GM12878 (cell line): ENCODE data around the gene PIK3R5. TPM values are rescaled to one million over a fixed set of nuclear protein-coding genes. Genes with fewer than 3 reads are reported as not detected.

Source experiments
- ATF2 ChIP-seq: IDR thresholded peaks from 2 replicates; pipeline ENCODE4 v1.6.1; 2012; ENCODE audit warnings: low read length, inconsistent platforms
- CBX3 ChIP-seq: fragments of 200-600 bp; sonication (generic); IDR thresholded peaks from 2 replicates; pipeline ENCODE4 v1.6.1; 2016; ENCODE audit warnings: low read depth, borderline replicate concordance
- CREM ChIP-seq: IDR thresholded peaks from 2 replicates; pipeline ENCODE4 v1.6.1; 2014; ENCODE audit warnings: antibody characterized with exemption, low read depth
- CTCF ChIP-seq, 3 experiments: IDR thresholded peaks in 2 of 3; conservative IDR thresholded peaks in 1 of 3; 2 replicates each; pipeline ENCODE4 v1.5.1; 2011; ENCODE audit warnings: low read depth in 3 of 3, low read length in 3 of 3, mild to moderate bottlenecking in 3 of 3, control low read depth in 2 of 3, moderate library complexity in 2 of 3, inconsistent platforms in 1 of 3, mixed read lengths in 1 of 3; ENCODE audit not compliant: control insufficient read depth in 2 of 3, insufficient read depth in 1 of 3; ENCODE audit errors: extremely low read depth in 1 of 3
- CUX1 ChIP-seq: IDR thresholded peaks from 2 replicates; pipeline ENCODE4 v1.6.1; 2012; ENCODE audit warnings: improper control_type of control experiment, low read depth, low read length; ENCODE audit not compliant: insufficient replicate concordance
- EGR1 ChIP-seq, 2 experiments: IDR thresholded peaks; 1 replicate in 1 of 2; 2 replicates in 1 of 2; pipeline ENCODE4 v1.6.1; 2011 to 2012; ENCODE audit warnings: low read depth in 2 of 2, low read length in 2 of 2, borderline replicate concordance in 1 of 2, mild to moderate bottlenecking in 1 of 2, moderate library complexity in 1 of 2
- HSF1 ChIP-seq: fragments of 150-350 bp; IDR thresholded peaks from 2 replicates; pipeline ENCODE4 v1.6.1; 2014; ENCODE audit warnings: mild to moderate bottlenecking, low read depth, low read length
- NFXL1 ChIP-seq: fragments of 450-650 bp; IDR thresholded peaks from 2 replicates; pipeline ENCODE4 v1.6.1; 2017; ENCODE audit warnings: antibody characterized with exemption, mild to moderate bottlenecking, borderline replicate concordance
- NR2C2 ChIP-seq: IDR thresholded peaks from 2 replicates; pipeline ENCODE4 v1.6.1; 2011; ENCODE audit warnings: borderline replicate concordance, low read depth; ENCODE audit not compliant: control insufficient read depth, insufficient read length
- NR2F1 ChIP-seq: fragments of 450-650 bp; conservative IDR thresholded peaks from 2 replicates; pipeline ENCODE4 v1.6.1; 2017; ENCODE audit warnings: mild to moderate bottlenecking
- POLR2A ChIP-seq: IDR thresholded peaks from 2 replicates; pipeline ENCODE4 v1.6.1; 2011; ENCODE audit warnings: low read depth, mild to moderate bottlenecking, low read length
- SIX5 ChIP-seq: IDR thresholded peaks from 2 replicates; pipeline ENCODE4 v1.6.1; 2011; ENCODE audit warnings: mild to moderate bottlenecking, low read depth, low read length, moderate library complexity; ENCODE audit not compliant: severe bottlenecking
- SKIL ChIP-seq: fragments of 450-650 bp; IDR thresholded peaks from 2 replicates; pipeline ENCODE4 v1.6.1; 2017; ENCODE audit warnings: mild to moderate bottlenecking, low read depth, inconsistent platforms; ENCODE audit not compliant: poor library complexity, severe bottlenecking
- SMAD5 ChIP-seq: IDR thresholded peaks from 2 replicates; pipeline ENCODE4 v1.6.1; 2016; ENCODE audit warnings: antibody characterized with exemption, low read depth
- polyA plus RNA-seq, 11 experiments: library from polyadenylated mRNA; depleted of rRNA in 4 of 11; unstranded in 6 of 11; stranded (reverse) in 5 of 11; fragments of >200 nt; fragmentation: Nextera tagmentation in 4 of 11; fragmentation: Illumina TruSeq in 1 of 11; extraction: Ambion mirVana in 4 of 11; extraction: Trizol in 1 of 11; gene quantifications; 1 replicate in 1 of 11; 2 replicates in 10 of 11; pipeline versions ENCODE4 v1.2.1 to v1.2.3, GENCODE V29; 2011 to 2016; ENCODE audit warnings: inconsistent platforms in 2 of 11, missing spikeins in 2 of 11, low read depth in 1 of 11
- total RNA-seq, 4 experiments: library from RNA; depleted of rRNA in 3 of 4; stranded (reverse); fragments of >200 nt in 3 of 4; fragmentation: Illumina TruSeq in 1 of 4; extraction: Trizol in 1 of 4; gene quantifications; 2 replicates each; pipeline versions ENCODE4 v1.2.1 to v1.2.3, GENCODE V29; 2013 to 2021

PIK3R5 gene
- total and polyA plus RNA-seq, 10 of the 15 experiments (the other 5 are each of a cell fraction or from before 2014, with no cell fraction given): 9.5 to 50.8 (median 35.5) TPM

- TF ChIP-seq SMAD5: 0 out of 2 replicates have a peak, but pooled peaks have one; percentile 54
- TF ChIP-seq POLR2A: peak; percentile 87
- TF ChIP-seq CUX1: no peak
- no peak for TF ChIP-seq ATF2
- TF ChIP-seq SIX5: no peak
- no peak for TF ChIP-seq CBX3
- TF ChIP-seq HSF1: no peak
- peak in 1 of 3 experiments; percentile 27; a peak in 2 of 6 replicates for TF ChIP-seq CTCF (IDR thresholded peaks at IDR 0.05 in 2 of 3, conservative IDR thresholded peaks at IDR 0.05 in 1 of 3; ENCODE audit: control insufficient read depth in 2 of 3, extremely low read depth in 1 of 3, insufficient read depth in 1 of 3, low read depth in 3 of 3, low read length in 3 of 3)
- TF ChIP-seq CREM: no peak
- peak; percentile 75 for TF ChIP-seq NR2F1
- TF ChIP-seq SKIL: no peak
- TF ChIP-seq NFXL1: no peak
- TF ChIP-seq NR2C2: no peak
- TF ChIP-seq EGR1 (IDR thresholded peaks at IDR 0.05; ENCODE audit: borderline replicate concordance in 1 of 2, low read depth in 2 of 2, low read length in 2 of 2): peak in 1 of 2 experiments; percentile 21; a peak in 1 of 3 replicates
These were observed at the start of gene PIK3R5 (continued) for GRCh38 chr17:8965394-8966168.
